ENCODE results near the gene SPTBN2. TPM values are rescaled to one million over a fixed set of nuclear protein-coding genes. Genes with fewer than 3 reads are reported as not detected.
"Not testable (repeated sequence)": the region's sequence is repeated elsewhere in the genome, so short reads cannot be mapped to it uniquely, and the experiment has no call there.

Gene SPTBN2
- total and polyA plus RNA-seq, 2 experiments from 2014 or later, result 0.22 TPM; not detected in 1

DNA sequence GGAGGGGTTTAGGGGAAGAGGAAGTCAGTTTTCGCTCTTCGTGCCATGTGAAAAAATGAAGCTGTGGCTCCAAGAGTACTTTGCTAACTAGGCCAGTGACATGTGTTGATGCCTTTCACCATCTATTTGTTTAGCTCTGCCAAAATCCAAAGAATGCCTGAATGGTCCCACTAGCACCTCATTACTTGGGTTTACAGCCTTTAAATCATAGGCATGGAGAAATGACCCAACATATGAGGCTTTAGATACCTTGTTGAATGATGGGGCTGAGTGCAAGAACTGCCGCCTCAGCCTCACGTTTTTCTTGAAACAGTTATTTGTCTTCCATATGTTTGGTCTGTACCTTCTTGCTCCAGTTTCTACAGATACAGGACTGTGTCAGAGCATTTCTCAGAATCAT is 82.2 kb downstream of the SPTBN2 start:
- Histone ChIP-seq H3K36me3 (ENCODE audit: low read depth) (peaks cover 83% of the 10 kb centered on the region), H3K9me2 (ENCODE audit: insufficient read depth) (no peaks in the 10 kb centered on the region), H2AFZ (no peak overlapping the region), H3K27me3 (replicated peaks; ENCODE audit: insufficient read depth) (no peaks in the 10 kb centered on the region), H3K4me3 (no peak overlapping the region), H3K9me3 (ENCODE audit: low read depth) (no peaks in the 10 kb centered on the region), H3K79me2 (ENCODE audit: insufficient read depth) (peaks cover 99% of the 10 kb centered on the region), H3K4me1 (ENCODE audit: insufficient read depth) (peaks cover 26% of the 10 kb centered on the region), H3F3A (ENCODE audit: insufficient read depth) (peaks cover 49% of the 10 kb centered on the region), H3K4me2 (ENCODE audit: unreplicated experiment) (no peak overlapping the region), H3K9ac (no peak overlapping the region), H4K20me1 (ENCODE audit: insufficient read depth) (peaks cover 39% of the 10 kb centered on the region), H3K27ac (no peak overlapping the region)
- no peak for DNase-seq
- TF ChIP-seq EZH2phosphoT487 (IDR thresholded peaks at IDR 0.05; ENCODE audit: insufficient read depth, low read depth), result no peak
- TF ChIP-seq EZH2 (IDR thresholded peaks at IDR 0.05; ENCODE audit: insufficient read depth, poor library complexity, severe bottlenecking), result no peak
- in situ Hi-C loops (cut with MboI), result no loop called here
- WGBS, 2 experiments (ENCODE audit: low coverage in 1 of 2, low lambda C conversion rate in 2 of 2, missing lambda C conversion rate in 2 of 2), result 85 to 86% methylated on average over 4 of the region's 4 CpGs

DNA sequence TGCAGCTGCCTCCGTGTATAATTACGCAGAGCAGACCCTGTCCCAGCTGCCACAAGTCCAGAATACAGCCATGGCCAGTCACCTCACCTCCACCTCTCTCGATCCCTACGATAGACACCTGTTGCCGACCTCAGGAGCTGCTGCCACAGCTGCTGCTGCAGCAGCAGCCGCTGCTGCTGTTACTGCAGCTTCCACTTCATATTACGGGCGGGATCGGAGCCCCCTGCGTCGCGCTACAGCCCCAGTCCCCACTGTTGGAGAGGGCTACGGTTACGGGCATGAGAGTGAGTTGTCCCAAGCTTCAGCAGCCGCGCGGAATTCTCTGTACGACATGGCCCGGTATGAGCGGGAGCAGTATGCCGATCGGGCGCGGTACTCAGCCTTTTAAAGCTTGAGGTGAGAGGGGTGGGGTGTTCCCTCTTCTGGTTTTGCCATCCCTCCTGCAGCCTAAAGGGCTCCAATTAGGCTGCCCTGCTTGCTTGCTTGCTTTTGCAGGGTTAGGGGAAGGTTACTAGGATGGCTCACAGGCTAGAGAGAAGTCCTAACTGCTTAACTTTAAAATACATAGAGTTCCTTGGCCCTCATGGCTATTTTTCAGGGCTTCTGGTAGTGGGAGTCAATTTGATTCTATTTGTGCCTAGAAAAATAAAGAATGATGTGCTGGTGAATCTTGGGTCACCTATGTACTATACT is 85.1 kb downstream of the SPTBN2 start:
- Histone ChIP-seq H3K4me1 (ENCODE audit: insufficient read depth) (peaks cover 47% of the 10 kb centered on the region), H3K4me2 (ENCODE audit: unreplicated experiment) (peak overlapping the region; percentile 8), H3K9ac (no peak overlapping the region), H3K36me3 (ENCODE audit: low read depth) (peaks cover 74% of the 10 kb centered on the region), H3K79me2 (ENCODE audit: insufficient read depth) (peaks cover 100% of the 10 kb centered on the region), H3K4me3 (no peak overlapping the region), H3K9me2 (ENCODE audit: insufficient read depth) (no peaks in the 10 kb centered on the region), H4K20me1 (ENCODE audit: insufficient read depth) (peaks cover 57% of the 10 kb centered on the region), H3F3A (ENCODE audit: insufficient read depth) (peaks cover 55% of the 10 kb centered on the region), H3K27me3 (replicated peaks; ENCODE audit: insufficient read depth) (no peaks in the 10 kb centered on the region), H2AFZ (no peak overlapping the region), H3K27ac (no peak overlapping the region), H3K9me3 (ENCODE audit: low read depth) (no peaks in the 10 kb centered on the region)
- in situ Hi-C loops (cut with MboI), result no loop called here
- no peak for TF ChIP-seq EZH2 (IDR thresholded peaks at IDR 0.05; ENCODE audit: insufficient read depth, poor library complexity, severe bottlenecking)
- no peak for TF ChIP-seq EZH2phosphoT487 (IDR thresholded peaks at IDR 0.05; ENCODE audit: insufficient read depth, low read depth)
- no peak for DNase-seq
- WGBS, 2 experiments (ENCODE audit: low coverage in 1 of 2, low lambda C conversion rate in 2 of 2, missing lambda C conversion rate in 2 of 2), result 89 to 91% methylated on average over 24 of the region's 24 CpGs

GRCh38 chr11:66641834-66642233 is 87.2 kb downstream of the SPTBN2 start:
- peak overlapping the region; percentile 94 for H3K9ac ChIP-seq
- H3K36me3 ChIP-seq (ENCODE audit: low read depth), result peaks cover 58% of the 10 kb centered on the region

GRCh38 chr11:66639814-66640340 is 89.1 kb downstream of the SPTBN2 start:
- Histone ChIP-seq H3K9ac (peak overlapping the region; percentile 94), H3K27ac (peak overlapping the region; percentile 88), H4K20me1 (ENCODE audit: insufficient read depth) (peaks cover 47% of the 10 kb centered on the region), H3K4me1 (ENCODE audit: insufficient read depth) (peaks cover 49% of the 10 kb centered on the region), H3K4me2 (ENCODE audit: unreplicated experiment) (peak overlapping the region; percentile 100), H3K4me3 (peak overlapping the region; percentile 87), H3F3A (ENCODE audit: insufficient read depth) (peaks cover 56% of the 10 kb centered on the region), H3K36me3 (ENCODE audit: low read depth) (peaks cover 42% of the 10 kb centered on the region), H3K79me2 (ENCODE audit: insufficient read depth) (peaks cover 96% of the 10 kb centered on the region)
- H2AFZ ChIP-seq; in situ Hi-C loops (cut with MboI); DNase-seq; H3K9me3 ChIP-seq (ENCODE audit: low read depth); H3K27me3 ChIP-seq (replicated peaks; ENCODE audit: insufficient read depth); H3K9me2 ChIP-seq (ENCODE audit: insufficient read depth): not testable (repeated sequence)
- WGBS, 2 experiments (ENCODE audit: low coverage in 1 of 2, low lambda C conversion rate in 2 of 2, missing lambda C conversion rate in 2 of 2), result 40 to 42% methylated on average over 10 of the region's 10 CpGs

More at GRCh38 chr11:66641834-66642233, 87.2 kb downstream of the SPTBN2 start:
- Histone ChIP-seq H3K4me1 (ENCODE audit: insufficient read depth) (peaks cover 57% of the 10 kb centered on the region), H3K27ac (no peak overlapping the region), H3F3A (ENCODE audit: insufficient read depth) (peaks cover 57% of the 10 kb centered on the region), H3K79me2 (ENCODE audit: insufficient read depth) (peaks cover 96% of the 10 kb centered on the region), H3K27me3 (replicated peaks; ENCODE audit: insufficient read depth) (no peaks in the 10 kb centered on the region), H3K9me2 (ENCODE audit: insufficient read depth) (no peaks in the 10 kb centered on the region), H4K20me1 (ENCODE audit: insufficient read depth) (peaks cover 57% of the 10 kb centered on the region), H3K4me2 (ENCODE audit: unreplicated experiment) (peak overlapping the region; percentile 100), H3K4me3 (peak overlapping the region; percentile 87), H2AFZ (no peak overlapping the region), H3K9me3 (ENCODE audit: low read depth) (no peaks in the 10 kb centered on the region)
- in situ Hi-C loops (cut with MboI), result no loop called here
- DNase-seq, result peak; percentile 53
- 18 to 23% methylated on average over 3 of the region's 3 CpGs for WGBS, 2 experiments (ENCODE audit: low coverage in 1 of 2, low lambda C conversion rate in 2 of 2, missing lambda C conversion rate in 2 of 2)
- TF ChIP-seq EZH2phosphoT487 (IDR thresholded peaks at IDR 0.05; ENCODE audit: insufficient read depth, low read depth) (no peak), EZH2 (IDR thresholded peaks at IDR 0.05; ENCODE audit: insufficient read depth, poor library complexity, severe bottlenecking) (no peak)
